Stimulated activated CD8-positive, alpha-beta memory T cell treated with anti-CD3 and anti-CD28 coated beads, Interleukin-7, amount 100 ng/mL, for 1 hour (primary cell): ENCODE measurements around the gene SNHG17.
"Not testable (repeated sequence)": the region's sequence is repeated elsewhere in the genome, so short reads cannot be mapped to it uniquely, and the experiment has no call there.

Source experiments
- DNase-seq, 2 donors: peaks; one replicate each; pipeline ENCODE4 v3.0.0-alpha.2; 2020; ENCODE audit warnings: low read depth in 2 of 2

SNHG17 gene

DNA sequence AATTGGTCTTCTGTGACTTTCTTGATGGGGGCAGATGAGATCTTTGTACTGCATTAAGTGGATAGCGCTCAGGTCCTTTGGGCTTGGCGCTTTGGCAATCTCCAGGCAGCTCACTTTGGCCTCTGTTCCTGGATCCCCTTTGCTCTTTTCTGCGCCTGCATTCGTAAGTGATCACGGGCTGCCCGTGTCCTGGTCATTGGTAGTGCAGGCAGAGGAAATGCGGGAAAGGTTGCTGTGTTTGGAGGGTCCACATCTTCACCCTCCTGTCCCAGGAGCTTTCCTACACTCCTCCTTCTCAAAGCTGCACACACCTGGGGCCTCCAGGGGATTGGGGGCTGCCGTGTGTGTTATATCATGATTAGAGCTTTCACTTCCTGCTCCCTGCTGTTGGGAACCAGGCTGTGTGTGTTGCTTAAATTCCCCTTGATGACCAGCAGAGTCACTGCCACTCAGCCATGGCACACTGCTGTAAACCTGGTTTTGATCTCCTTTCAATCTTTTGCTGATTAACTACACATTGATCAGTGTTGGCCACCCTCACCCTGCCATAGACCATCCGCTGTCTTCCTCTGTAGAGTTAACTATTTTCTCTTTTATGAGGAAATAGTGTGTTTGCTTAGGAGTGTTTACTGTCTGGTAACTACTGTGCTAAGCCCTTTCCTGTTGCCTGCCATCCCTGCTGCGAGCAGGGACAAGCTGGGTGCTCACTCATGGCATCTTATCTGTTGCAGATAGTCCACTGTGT is 13.0 kb upstream of the SNHG17 start:
- DNase-seq = no peak

- no peak for DNase-seq
Measured at GRCh38 chr20:38447251-38447661, 12.1 kb upstream of the SNHG17 start.

DNA sequence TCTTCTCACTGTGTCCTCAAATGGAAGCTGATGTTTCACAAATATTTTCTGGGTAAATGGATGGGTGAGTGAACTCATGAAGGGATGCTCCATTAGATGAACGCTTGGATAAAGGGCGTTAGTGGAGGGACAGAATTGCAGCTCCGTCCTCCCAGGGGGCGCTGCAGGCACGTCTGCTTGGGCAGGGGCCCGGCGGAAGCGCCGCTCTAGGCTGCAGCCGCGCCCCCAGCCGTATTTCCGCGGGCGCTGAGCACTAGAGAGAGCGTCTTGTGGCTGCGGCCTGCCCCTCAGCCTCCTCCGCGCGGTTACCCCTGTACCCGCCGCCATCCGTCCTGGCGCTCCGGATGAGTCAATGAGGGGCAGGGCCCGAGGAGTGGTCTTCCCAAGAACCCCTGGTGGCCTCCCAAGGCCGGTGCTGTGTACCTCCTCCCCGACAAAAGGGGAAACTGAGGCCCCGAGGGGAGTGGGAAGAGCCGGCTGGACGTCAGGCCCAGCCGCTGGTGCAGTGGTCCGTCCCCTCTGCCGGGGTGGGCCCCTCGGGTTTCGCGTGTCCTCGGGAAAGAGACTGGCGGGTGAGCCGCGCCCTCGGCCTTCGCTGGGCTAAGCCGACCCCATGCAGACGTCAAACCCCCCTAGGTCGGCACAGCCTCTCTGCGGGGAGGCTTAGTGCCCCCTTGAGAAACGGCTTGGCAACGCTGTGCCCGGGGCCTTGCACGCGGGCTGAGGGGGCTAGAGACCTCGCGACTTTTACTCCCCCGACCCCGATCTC is 11.5 kb upstream of the SNHG17 start:
- DNase-seq = peak; percentile 83 to 90

DNA sequence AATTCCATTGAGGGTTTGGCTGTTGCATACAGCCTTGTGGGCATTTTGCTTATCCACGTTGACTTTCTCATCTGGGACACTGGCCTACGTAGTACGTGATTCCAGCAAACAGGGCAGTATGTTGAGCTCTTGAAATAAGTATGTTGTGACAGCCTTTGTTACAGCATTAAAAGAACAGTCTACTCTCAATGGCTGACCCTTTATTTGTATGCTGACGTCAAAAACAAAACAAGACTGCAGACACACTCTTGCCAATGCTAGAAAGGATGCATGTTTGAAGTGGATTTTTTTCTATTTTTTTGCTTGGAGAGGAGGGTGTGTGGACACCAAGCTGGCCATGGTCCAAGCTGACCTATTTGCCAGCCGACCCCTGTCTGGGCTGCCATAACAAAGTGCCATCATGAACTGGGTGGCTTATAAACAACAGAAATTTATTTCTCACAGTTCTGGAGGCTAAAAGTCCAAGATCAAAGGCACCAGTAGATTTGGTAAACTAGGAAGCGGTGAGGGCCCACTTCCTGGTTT is 10.8 kb upstream of the SNHG17 start:
- DNase-seq = no peak

DNA sequence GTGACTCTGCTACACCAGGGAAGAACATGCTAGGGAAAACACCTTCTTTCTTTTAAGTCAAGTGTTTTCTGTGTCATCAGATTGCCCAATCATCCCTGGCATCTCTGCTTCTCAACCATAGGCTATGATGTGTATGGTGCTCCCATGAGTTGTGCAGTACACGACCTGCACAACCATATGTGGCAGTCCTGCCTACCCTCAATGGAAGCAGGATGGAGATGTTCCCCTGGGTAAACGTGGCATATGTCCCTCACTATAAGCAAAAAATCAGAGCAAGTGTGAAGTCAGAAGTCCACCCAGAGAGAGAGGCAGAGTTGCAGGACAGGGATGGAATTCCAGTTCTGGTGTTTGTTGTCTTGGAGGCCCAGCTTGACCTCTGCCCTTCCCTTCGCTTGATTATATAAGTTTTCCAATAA is 10.3 kb upstream of the SNHG17 start:
- no peak for DNase-seq

- no peak for DNase-seq
Measured at GRCh38 chr20:38441916-38442315, 6.8 kb upstream of the SNHG17 start.

GRCh38 chr20:38441110-38441509 is 6.0 kb upstream of the SNHG17 start:
- DNase-seq = not testable (repeated sequence)

DNA sequence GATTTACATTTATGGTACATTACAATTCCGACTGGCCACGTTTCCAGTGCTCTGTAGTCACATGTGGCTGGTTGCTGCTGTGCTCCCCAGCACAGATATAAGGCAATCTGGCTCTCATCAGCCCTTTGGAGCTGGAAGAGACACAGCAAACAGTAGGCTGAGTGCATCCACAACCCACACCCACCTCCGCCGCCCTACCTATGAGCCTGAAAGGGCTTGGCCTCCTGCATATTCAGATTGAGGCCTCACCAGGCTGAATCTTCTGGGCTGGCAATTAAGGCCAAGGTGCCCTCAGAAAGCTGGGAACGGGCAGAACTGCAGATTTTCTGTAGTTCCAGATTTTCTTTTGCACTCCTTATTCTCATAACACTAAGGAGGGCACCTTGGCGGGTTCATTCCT is 2.7 kb upstream of the SNHG17 start:
- no peak for DNase-seq

- no peak for DNase-seq
Measured at GRCh38 chr20:38435555-38435939, 419 bp upstream of the SNHG17 start.

GRCh38 chr20:38434301-38434741 is 807 bp downstream of the SNHG17 start:
- no peak for DNase-seq

DNA sequence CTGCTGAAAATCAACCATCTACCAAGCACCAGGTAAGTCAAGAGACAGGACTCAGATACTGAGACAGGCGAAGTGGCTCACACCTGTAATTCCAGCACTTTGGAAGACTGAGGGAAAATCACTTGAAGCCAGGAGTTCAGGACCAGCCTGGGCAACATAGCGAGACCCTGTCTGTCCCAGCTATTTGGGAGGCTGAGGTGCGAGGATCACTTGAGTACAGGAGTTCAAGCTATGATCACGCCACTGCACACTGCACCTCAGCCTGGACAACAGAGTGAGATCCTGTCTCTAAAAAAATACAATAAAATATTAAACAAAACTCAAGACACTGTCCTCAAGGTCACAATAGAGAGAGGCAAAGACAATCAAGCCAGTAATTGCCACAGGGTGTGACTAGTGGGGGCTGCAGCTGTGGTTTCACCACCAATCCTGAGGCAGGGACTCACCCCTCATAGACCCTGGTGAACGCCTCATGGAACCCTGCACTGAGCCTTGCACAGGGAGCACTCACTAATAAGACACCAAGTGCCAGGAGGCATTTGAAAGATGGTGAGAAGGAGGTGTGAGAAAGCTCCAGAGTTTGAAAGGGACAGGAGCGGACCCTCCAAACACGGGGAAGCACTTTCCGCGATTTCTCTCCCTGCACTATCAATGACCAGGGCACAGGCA is 1.7 kb downstream of the SNHG17 start:
- no peak for DNase-seq

DNA sequence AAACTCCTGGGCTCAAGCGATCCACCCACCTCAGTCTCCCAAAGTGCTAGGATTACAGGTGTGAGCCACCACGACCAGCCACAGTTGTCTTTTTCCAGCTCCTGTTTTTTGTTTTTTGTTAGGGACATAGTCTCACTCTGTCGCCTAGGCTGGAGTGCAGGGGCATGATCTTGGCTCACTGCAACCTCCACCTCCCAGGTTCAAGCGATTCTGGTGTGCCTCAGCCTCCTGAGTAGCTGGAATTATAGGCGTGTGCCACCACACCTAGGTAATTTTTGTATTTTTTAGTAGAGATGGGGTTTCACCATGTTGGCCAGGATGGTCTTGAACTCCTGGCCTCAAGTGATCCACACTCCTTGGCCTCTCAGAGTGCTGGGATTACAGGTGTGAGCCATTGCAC is 2.3 kb downstream of the SNHG17 start:
- DNase-seq = not testable (repeated sequence)

DNA sequence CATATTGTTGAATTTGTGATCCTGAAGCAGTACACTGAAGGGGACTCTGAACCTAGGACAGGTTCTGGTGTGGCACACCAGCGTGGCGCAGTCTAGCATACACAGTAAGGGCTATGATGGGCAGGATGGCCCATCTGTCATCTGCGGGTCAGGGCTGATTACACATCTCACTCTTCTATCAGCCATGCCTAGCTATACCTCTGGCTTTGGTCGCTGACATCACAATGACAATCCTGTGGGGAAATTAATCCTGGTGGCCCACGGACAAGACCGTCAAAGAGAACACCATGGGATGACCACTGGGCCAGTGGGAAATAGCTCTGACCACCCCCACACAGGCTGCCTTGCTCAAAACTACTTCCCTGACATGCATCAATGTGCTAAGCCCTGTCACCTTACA is 2.8 kb downstream of the SNHG17 start:
- no peak for DNase-seq

GRCh38 chr20:38430679-38431325 is 4.3 kb downstream of the SNHG17 start:
- no peak for DNase-seq

GRCh38 chr20:38429301-38429700 is 5.8 kb downstream of the SNHG17 start:
- no peak for DNase-seq

- DNase-seq = no peak
Measured at GRCh38 chr20:38428800-38429199, 6.3 kb downstream of the SNHG17 start.

- DNase-seq = no peak
Measured at GRCh38 chr20:38427655-38428023, 7.5 kb downstream of the SNHG17 start.

GRCh38 chr20:38426006-38426897 is 8.9 kb downstream of the SNHG17 start:
- no peak for DNase-seq

DNA sequence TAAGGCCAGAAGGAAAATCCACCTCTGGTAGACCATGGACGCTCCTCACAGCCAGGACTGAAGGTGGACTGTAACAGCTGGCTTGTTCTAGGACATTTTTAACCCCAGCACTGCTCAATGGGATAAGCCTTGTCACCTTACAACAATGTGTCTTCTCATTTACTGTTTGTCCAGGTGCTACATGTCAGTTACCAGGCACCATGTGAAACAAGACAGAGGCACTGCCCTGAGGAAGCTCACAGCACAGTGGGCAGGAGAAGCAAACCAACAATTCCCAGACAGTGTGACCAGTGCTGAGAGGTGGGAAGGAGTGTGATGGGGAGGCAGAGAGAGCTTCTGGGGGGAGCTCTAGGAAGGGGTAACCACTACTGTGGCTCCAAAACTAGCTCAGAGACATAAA is 10.7 kb downstream of the SNHG17 start:
- DNase-seq = no peak

- no peak for DNase-seq
Measured at GRCh38 chr20:38423541-38423940, 11.6 kb downstream of the SNHG17 start.

GRCh38 chr20:38421915-38422314 is 13.2 kb downstream of the SNHG17 start:
- DNase-seq = no peak
